Mesenteric fat pad (tissue), 1 donor: ENCODE results near the gene WDR47. TPM values are rescaled to one million over a fixed set of nuclear protein-coding genes. Genes with fewer than 3 reads are reported as not detected.

ENCODE experiments used
- DNase-seq: peaks from one replicate; pipeline ENCODE4 v3.0.0-alpha.2; 2020; ENCODE audit warnings: low spot score
- long read RNA-seq: library from polyadenylated mRNA; unstranded; transcript quantifications from one replicate; pipeline ENCODE4 v2.0.0, GENCODE V29; 2020
- total RNA-seq: library from RNA; stranded (reverse); fragmentation: NEBNext Ultra II Directional; extraction: Animal tissue kit (Norgen Biotek cat#: 25700); gene quantifications from one replicate; pipeline ENCODE4 v1.2.1, GENCODE V29; 2021
- donor health status: DM: yes; HTN: yes; CAD: no.

Gene WDR47
- 14.6 TPM for total RNA-seq
- long read RNA-seq, full-length matches to known transcripts = 1 of 3 reads
- long read RNA-seq, partial matches to known transcripts = 2 of 3 reads
- long read RNA-seq, other reads (novel, unspliced or antisense) = 0 of 3 reads

GRCh38 chr1:109041621-109042468 is at the start of gene WDR47:
WDR47 (minus strand) TSS chr1:109042102; CDS start chr1:109023512, 18,590 bp downstream.
- DNase-seq = peak; percentile 98

DNA sequence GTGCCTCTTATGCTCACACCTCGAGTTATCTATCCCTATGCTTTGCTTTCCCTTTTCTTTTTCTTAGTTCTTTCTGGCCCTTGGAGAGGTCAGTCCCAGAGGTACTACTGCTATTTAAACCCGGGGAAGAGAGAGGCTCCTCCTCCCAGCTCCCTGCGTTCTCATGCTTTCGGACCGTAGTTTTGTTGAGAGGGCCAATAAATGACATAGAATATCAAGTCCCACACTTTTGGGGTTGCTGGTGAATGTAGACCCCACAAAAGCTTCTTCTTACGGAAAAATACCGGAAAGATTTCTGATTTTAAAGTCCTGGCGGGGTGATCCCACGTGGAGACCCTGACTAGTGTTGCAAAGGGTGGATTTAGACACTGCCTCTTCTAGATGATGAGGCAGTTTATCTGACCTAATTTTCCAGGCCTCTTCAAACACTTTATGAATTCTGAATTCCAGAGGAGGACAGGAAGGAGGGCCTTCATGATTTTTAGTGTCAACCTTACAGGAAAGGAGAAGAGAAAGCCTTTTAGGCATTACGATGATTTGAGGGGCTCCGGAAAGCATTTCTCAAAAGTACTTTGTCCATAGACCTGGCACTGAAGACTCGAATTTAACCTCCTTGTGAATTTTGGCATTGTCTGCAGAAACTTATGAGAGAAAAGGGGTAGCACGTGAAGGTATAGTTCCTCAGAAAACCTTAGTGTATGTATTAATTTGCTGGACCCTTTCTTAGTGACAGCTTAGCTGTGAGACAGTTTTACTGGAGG is 49.4 kb upstream of the WDR47 start:
- no peak for DNase-seq

DNA sequence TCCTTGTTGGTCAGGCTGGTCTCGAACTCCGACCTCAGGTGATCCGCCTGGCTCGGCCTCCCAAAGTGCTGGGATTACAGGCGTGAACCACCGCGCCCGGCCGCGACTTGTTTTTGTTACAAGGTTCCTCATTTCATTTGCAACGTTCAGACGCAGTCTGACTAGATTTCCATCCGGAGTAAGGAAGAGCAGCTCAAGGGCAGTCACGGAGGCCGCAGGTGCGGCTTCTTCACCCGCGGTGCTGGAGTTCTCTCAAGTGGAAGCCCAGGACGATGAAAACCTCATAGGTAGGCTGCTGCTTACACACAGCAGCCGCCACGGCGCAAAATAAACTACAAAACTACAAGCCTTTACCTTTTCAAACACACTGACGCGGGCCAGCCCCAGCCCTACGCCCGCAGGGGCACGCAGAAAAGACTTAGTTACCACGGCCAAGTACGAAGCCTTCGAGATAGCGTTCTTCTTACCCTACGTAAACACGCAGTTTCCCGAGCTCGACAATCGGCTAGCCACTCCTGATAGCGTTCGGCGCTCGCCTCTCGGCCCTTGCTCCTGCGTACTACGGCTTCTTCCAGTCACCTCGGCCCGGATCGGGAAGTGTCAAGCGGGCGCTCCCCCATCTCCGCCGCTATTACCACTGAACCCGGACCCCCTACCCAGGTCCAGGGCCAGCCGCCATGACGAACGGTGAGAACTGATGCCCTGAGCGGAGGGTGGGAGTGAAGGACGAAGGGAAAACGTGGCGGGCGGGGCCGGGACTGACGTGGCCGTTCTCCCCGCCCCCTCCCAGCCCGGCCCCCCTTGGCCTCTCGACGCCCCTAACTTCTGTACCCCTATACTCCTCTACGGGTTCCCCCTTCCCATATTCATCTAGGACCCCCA is 48.5 kb upstream of the WDR47 start, which contains the start of gene TMEM167B:
Gene TMEM167B, plus strand, starts transcription at position 569 of the 882 bp plus-strand sequence. Its CDS starts 109 bp downstream, at position 678.
- DNase-seq = peak; percentile 94

GRCh38 chr1:109089242-109090015 is 47.5 kb upstream of the WDR47 start:
- DNase-seq = no peak

DNA sequence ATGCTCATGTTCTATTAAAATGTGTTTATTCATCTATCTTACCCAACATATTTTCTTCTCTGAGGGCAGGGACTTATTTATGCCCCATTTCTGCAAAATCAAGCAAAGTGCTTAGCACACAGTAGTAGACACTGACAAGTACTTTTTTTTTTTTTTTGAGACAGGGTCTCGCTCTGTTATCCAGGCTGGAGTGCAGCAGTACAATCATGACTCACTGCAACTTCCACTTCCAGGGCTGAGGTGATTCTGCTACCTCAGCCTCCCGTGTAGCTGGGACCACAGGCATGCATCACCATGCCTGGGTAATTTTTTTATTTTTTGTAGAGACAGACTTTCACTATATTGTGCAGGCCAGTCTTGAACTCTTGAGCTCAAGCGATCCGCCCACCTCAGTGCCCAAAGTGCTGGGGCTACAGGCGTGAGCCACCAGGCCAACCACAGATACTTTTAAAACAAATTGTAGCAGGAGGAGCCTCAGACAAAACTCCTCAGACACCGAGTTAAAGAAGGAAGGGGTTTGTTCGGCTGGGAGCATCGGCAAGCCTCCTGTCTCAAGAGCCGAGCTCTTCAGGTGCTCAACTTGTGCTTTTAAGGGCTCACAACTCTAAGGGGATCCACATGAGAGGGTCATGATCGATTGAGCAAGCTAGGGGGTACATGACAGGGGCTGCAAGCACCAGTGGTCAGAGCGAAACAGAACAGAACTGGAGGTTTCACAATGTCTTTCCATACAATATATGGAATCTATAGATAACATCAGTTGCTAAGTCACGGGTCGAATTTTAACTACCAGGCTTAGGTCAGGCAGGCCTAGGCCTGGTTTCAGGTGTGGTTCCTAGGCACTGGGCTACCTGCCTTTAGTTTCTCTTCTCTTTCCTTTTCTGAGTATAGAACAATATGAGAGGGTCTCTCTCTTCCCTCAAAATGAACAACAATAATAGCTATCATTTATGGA is 42.9 kb upstream of the WDR47 start:
- DNase-seq = no peak

- DNase-seq = no peak
Measured at GRCh38 chr1:109083923-109084322, 42.0 kb upstream of the WDR47 start.

- no peak for DNase-seq
Measured at GRCh38 chr1:109083501-109083900, 41.6 kb upstream of the WDR47 start.

GRCh38 chr1:109080441-109081082 is 38.7 kb upstream of the WDR47 start:
- DNase-seq = no peak

- DNase-seq = no peak
Measured at GRCh38 chr1:109079240-109079622, 37.3 kb upstream of the WDR47 start.

DNA sequence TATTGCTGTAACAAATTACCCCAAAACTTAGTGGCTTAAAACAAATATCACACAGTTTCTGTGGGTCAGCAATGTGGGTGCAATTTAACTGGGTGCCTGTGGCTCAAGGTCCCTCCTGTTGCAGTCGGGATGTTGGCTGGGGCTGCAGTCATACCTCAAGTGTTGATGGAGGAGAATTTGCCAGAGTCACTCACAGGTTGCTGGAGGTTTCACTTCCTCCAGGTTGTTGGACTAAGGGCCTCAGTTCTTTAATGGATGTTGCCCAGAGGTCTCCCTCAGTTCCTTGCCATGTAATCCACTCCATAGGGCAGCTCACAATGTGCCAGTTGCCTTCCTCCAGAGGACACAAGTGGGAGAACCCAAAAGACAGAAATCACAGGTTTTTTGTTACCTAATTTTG is 36.4 kb upstream of the WDR47 start:
- no peak for DNase-seq

- peak; percentile 99 for DNase-seq
Measured at GRCh38 chr1:109075531-109076490, 33.9 kb upstream of the WDR47 start, which contains the start of gene TAF13. TAF13 (minus strand) TSS chr1:109076003; CDS start chr1:109075947, 56 bp downstream.

GRCh38 chr1:109069294-109069693 is 27.4 kb upstream of the WDR47 start:
- no peak for DNase-seq

GRCh38 chr1:109067883-109068282 is 26.0 kb upstream of the WDR47 start:
- no peak for DNase-seq

DNA sequence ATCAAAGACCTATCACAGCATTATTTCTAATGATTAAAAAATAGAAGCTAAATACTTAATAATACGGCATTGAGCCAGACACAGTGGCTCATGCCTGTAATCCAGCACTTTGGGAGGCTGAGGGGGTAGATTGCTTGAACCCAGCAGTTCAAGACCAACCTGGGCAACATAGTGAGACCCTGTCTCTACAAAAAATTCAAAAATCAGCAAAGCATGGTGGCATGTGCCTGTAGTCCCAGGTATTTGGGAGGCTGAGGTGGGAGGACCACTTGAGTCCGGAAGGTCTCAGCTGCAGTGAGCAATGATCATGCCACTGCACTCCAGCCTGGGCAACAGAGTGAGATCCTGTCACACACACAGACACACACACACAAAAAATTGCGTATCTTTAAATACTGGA is 23.2 kb upstream of the WDR47 start:
- no peak for DNase-seq

DNA sequence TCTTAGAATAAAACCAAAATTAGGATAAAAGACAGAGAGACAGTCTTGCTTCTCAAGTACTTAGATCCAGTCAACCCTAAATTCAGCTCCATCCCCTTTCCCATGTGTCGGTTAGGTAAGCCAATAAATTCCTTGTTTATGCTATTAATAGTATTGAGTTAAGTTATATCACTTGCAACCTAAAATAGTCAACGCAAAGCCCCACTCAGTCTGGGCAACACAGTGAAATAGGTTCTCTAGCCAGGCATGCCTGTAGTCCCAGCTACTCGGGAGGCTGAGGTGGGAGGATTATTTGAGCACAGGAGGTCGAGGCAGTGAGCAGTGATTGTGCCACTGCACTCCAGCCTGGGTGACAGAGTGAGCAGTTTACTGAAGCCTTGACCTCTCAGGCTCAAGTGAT is 19.3 kb upstream of the WDR47 start:
- no peak for DNase-seq

- DNase-seq = no peak
Measured at GRCh38 chr1:109060707-109061106, 18.8 kb upstream of the WDR47 start.

- no peak for DNase-seq
Measured at GRCh38 chr1:109059026-109059425, 17.1 kb upstream of the WDR47 start.
